ENCODE data around the gene TPP2.

Gene TPP2

DNA sequence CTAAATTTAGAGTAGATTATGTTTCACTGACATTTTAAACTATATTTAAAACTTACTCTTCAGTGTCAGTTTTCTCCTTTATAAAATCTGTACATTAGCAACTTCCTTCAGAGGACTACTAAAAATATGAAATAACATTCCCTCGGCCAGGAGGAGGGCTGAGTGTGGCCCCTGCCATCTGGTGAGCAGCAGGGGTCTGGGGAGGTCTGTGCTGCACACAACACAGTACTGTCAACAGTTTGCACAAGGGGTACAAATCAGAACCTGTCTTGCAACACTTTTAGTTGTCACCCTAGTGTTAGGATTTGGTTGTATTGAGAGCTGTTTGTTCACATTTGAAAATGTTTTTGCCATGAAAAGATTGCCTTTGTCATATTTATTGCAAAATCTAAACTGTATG, 48.9 kb downstream of the TPP2 start:
- H3K36me3 ChIP-seq (ENCODE audit: insufficient read depth, low read length): peaks cover 94% of the 10 kb centered on the region
- H3K4me1 ChIP-seq (ENCODE audit: insufficient read depth, low read length): no peaks in the 10 kb centered on the region
- H3K27me3 ChIP-seq (ENCODE audit: insufficient read depth, low read length): no peaks in the 10 kb centered on the region
- H3K9me3 ChIP-seq (ENCODE audit: low read length): no peaks in the 10 kb centered on the region
- no peak overlapping the region for H3K4me3 ChIP-seq (ENCODE audit: low read length)
- H2AFZ ChIP-seq (ENCODE audit: low read depth, low read length): no peak overlapping the region

GRCh38 chr13:102648046-102648445, 51.3 kb downstream of the TPP2 start:
- H3K27me3 ChIP-seq (ENCODE audit: insufficient read depth, low read length): no peaks in the 10 kb centered on the region
- H3K4me1 ChIP-seq (ENCODE audit: insufficient read depth, low read length): no peaks in the 10 kb centered on the region
- no peak overlapping the region for H2AFZ ChIP-seq (ENCODE audit: low read depth, low read length)
- no peak overlapping the region for H3K4me3 ChIP-seq (ENCODE audit: low read length)
- H3K36me3 ChIP-seq (ENCODE audit: insufficient read depth, low read length): peaks cover 87% of the 10 kb centered on the region
- no peaks in the 10 kb centered on the region for H3K9me3 ChIP-seq (ENCODE audit: low read length)

- no peaks in the 10 kb centered on the region for H3K9me3 ChIP-seq (ENCODE audit: low read length)
- H2AFZ ChIP-seq (ENCODE audit: low read depth, low read length): no peak overlapping the region
- H3K27me3 ChIP-seq (ENCODE audit: insufficient read depth, low read length): no peaks in the 10 kb centered on the region
- no peaks in the 10 kb centered on the region for H3K4me1 ChIP-seq (ENCODE audit: insufficient read depth, low read length)
- peaks cover 84% of the 10 kb centered on the region for H3K36me3 ChIP-seq (ENCODE audit: insufficient read depth, low read length)
- no peak overlapping the region for H3K4me3 ChIP-seq (ENCODE audit: low read length)
Observed at GRCh38 chr13:102650444-102650843, 53.7 kb downstream of the TPP2 start.

DNA sequence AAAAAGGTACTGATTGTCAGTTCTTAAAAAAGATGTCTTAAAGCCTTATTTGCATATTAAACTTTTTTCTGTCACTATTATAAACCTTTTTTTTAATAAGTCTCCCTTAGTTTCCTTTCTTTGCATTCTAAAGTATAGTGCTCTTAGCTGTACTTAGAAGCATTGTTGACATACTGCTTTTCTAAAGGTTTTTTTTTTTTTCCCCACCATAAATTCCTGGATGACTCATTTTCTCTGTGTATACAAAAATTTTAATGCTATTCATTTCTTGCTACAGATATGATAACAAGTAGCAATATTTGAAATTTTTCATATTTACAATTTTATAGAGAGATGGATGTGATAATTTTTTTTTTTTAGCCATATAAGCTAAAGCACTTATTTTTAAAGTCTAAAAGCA, 54.6 kb downstream of the TPP2 start:
- Histone ChIP-seq H3K4me3 (ENCODE audit: low read length) (no peak overlapping the region), H3K27me3 (ENCODE audit: insufficient read depth, low read length) (no peaks in the 10 kb centered on the region), H3K36me3 (ENCODE audit: insufficient read depth, low read length) (peaks cover 84% of the 10 kb centered on the region), H2AFZ (ENCODE audit: low read depth, low read length) (no peak overlapping the region), H3K4me1 (ENCODE audit: insufficient read depth, low read length) (no peaks in the 10 kb centered on the region), H3K9me3 (ENCODE audit: low read length) (peaks cover under 1% of the 10 kb centered on the region)

DNA sequence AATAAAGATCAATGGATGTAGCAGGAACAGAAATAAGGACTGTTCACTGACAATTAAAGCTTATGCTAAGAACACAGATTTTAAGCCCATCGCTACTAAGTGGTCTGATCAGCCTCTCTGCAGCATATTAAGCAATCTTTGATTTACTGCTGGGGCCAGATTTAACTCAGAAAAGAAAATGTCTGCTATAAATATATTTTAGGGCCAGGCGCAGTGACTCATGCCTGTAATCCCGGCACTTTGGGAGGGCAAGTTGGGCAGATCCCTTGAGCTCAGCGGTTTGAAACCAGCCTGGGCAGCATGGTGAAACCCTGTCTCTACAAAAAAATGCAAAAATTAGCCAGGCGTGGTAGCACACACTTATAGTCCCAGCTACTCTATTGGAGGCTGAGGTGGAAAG, 55.1 kb downstream of the TPP2 start:
- H3K27me3 ChIP-seq (ENCODE audit: insufficient read depth, low read length): no peaks in the 10 kb centered on the region
- no peak overlapping the region for H3K4me3 ChIP-seq (ENCODE audit: low read length)
- peaks cover 84% of the 10 kb centered on the region for H3K36me3 ChIP-seq (ENCODE audit: insufficient read depth, low read length)
- no peak overlapping the region for H2AFZ ChIP-seq (ENCODE audit: low read depth, low read length)
- peaks cover 1% of the 10 kb centered on the region for H3K9me3 ChIP-seq (ENCODE audit: low read length)
- H3K4me1 ChIP-seq (ENCODE audit: insufficient read depth, low read length): no peaks in the 10 kb centered on the region

- Histone ChIP-seq H3K27me3 (ENCODE audit: insufficient read depth, low read length) (no peaks in the 10 kb centered on the region), H2AFZ (ENCODE audit: low read depth, low read length) (no peak overlapping the region), H3K36me3 (ENCODE audit: insufficient read depth, low read length) (peaks cover 71% of the 10 kb centered on the region), H3K9me3 (ENCODE audit: low read length) (peaks cover 14% of the 10 kb centered on the region), H3K4me1 (ENCODE audit: insufficient read depth, low read length) (no peaks in the 10 kb centered on the region), H3K4me3 (ENCODE audit: low read length) (no peak overlapping the region)
Observed at GRCh38 chr13:102654756-102655155, 58.0 kb downstream of the TPP2 start.

DNA sequence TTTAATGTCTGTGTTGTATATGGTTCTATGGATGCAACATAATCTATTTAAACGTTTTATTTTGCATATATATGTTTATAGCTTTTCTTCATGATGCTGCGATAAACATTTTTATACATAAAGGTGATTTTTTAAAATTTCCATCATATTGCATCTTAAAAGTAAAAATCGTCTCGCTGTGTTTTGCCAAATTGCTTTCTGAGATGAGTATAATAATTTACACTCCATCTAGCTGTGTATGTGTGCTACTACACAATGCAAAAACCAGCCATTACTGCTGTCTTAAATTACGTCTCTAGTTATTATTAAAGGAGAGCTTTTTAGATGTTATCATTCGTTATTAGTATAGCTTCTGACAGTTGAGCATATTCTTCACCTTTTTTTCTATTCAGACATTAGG, 60.8 kb downstream of the TPP2 start:
- no peaks in the 10 kb centered on the region for H3K4me1 ChIP-seq (ENCODE audit: insufficient read depth, low read length)
- H2AFZ ChIP-seq (ENCODE audit: low read depth, low read length): no peak overlapping the region
- no peaks in the 10 kb centered on the region for H3K27me3 ChIP-seq (ENCODE audit: insufficient read depth, low read length)
- peaks cover 66% of the 10 kb centered on the region for H3K36me3 ChIP-seq (ENCODE audit: insufficient read depth, low read length)
- H3K4me3 ChIP-seq (ENCODE audit: low read length): no peak overlapping the region
- peaks cover 14% of the 10 kb centered on the region for H3K9me3 ChIP-seq (ENCODE audit: low read length)

- H2AFZ ChIP-seq (ENCODE audit: low read depth, low read length): no peak overlapping the region
- no peak overlapping the region for H3K4me3 ChIP-seq (ENCODE audit: low read length)
- H3K9me3 ChIP-seq (ENCODE audit: low read length): peaks cover 14% of the 10 kb centered on the region
- no peaks in the 10 kb centered on the region for H3K4me1 ChIP-seq (ENCODE audit: insufficient read depth, low read length)
- H3K36me3 ChIP-seq (ENCODE audit: insufficient read depth, low read length): peaks cover 60% of the 10 kb centered on the region
- no peaks in the 10 kb centered on the region for H3K27me3 ChIP-seq (ENCODE audit: insufficient read depth, low read length)
Observed at GRCh38 chr13:102658660-102659059, 61.9 kb downstream of the TPP2 start.

DNA sequence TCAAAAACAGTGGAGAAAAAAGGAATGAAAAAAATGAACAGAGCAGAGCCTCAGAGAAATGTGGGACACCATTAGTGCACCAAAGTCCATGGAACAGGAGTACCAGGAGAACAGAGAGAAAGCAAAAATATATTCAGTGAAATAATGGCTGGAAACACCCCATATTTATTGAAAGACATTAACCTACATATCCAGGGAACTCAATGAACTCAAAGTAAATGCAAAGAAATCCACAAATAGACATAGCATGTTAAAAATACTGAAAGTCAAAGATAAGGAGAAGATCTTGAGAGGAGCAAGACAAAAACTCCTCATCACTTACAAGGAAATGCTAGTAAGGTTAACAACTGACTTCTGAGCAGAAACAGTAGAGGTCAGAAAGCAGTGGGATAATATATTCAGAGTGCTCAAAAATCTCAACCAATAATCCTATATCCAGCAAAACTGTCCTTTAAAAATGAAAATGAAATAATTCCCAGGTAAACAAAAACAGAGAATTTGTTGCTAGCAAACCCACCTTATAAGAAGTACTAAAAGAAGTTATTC, 62.5 kb downstream of the TPP2 start:
- Histone ChIP-seq H2AFZ (ENCODE audit: low read depth, low read length) (no peak overlapping the region), H3K36me3 (ENCODE audit: insufficient read depth, low read length) (peaks cover 62% of the 10 kb centered on the region), H3K4me3 (ENCODE audit: low read length) (no peak overlapping the region), H3K4me1 (ENCODE audit: insufficient read depth, low read length) (no peaks in the 10 kb centered on the region), H3K27me3 (ENCODE audit: insufficient read depth, low read length) (no peaks in the 10 kb centered on the region), H3K9me3 (ENCODE audit: low read length) (peaks cover 14% of the 10 kb centered on the region)

- peaks cover 75% of the 10 kb centered on the region for H3K36me3 ChIP-seq (ENCODE audit: insufficient read depth, low read length)
Observed at GRCh38 chr13:102667023-102667422, 70.2 kb downstream of the TPP2 start.

GRCh38 chr13:102667911-102668310, 71.1 kb downstream of the TPP2 start:
- H3K4me3 ChIP-seq (ENCODE audit: low read length): no peak overlapping the region
- no peaks in the 10 kb centered on the region for H3K27me3 ChIP-seq (ENCODE audit: insufficient read depth, low read length)
- no peak overlapping the region for H2AFZ ChIP-seq (ENCODE audit: low read depth, low read length)
- no peaks in the 10 kb centered on the region for H3K4me1 ChIP-seq (ENCODE audit: insufficient read depth, low read length)
- peaks cover 46% of the 10 kb centered on the region for H3K9me3 ChIP-seq (ENCODE audit: low read length)
- H3K36me3 ChIP-seq (ENCODE audit: insufficient read depth, low read length): peaks cover 83% of the 10 kb centered on the region

More at GRCh38 chr13:102667023-102667422, 70.2 kb downstream of the TPP2 start:
- Histone ChIP-seq H3K27me3 (ENCODE audit: insufficient read depth, low read length) (no peaks in the 10 kb centered on the region), H3K9me3 (ENCODE audit: low read length) (peaks cover 45% of the 10 kb centered on the region), H2AFZ (ENCODE audit: low read depth, low read length) (no peak overlapping the region), H3K4me3 (ENCODE audit: low read length) (no peak overlapping the region), H3K4me1 (ENCODE audit: insufficient read depth, low read length) (no peaks in the 10 kb centered on the region)

GRCh38 chr13:102670130-102670529, 73.3 kb downstream of the TPP2 start:
- Histone ChIP-seq H2AFZ (ENCODE audit: low read depth, low read length) (no peak overlapping the region), H3K9me3 (ENCODE audit: low read length) (peaks cover 46% of the 10 kb centered on the region), H3K4me1 (ENCODE audit: insufficient read depth, low read length) (no peaks in the 10 kb centered on the region), H3K4me3 (ENCODE audit: low read length) (no peak overlapping the region), H3K36me3 (ENCODE audit: insufficient read depth, low read length) (peaks cover 83% of the 10 kb centered on the region), H3K27me3 (ENCODE audit: insufficient read depth, low read length) (no peaks in the 10 kb centered on the region)

DNA sequence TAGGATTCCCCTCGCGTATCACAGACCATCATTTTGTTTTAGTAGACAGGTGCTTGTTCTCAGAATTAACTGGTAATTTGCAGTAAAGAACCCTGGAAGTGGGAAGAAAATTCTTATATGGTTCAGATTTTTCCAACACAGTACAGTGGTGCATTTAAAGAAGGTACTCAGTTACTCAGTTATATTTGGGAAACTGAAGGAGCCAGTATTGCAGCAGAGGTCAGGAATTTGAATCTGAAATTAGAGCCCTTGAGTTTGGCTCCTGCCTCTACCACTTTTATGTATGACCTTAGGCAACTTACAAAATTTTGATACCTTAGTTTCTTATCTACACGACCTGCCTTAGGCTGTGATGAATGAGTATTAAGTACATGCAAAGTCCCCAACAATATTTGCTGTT, 78.3 kb downstream of the TPP2 start:
- H3K36me3 ChIP-seq (ENCODE audit: insufficient read depth, low read length): peaks cover 83% of the 10 kb centered on the region

DNA sequence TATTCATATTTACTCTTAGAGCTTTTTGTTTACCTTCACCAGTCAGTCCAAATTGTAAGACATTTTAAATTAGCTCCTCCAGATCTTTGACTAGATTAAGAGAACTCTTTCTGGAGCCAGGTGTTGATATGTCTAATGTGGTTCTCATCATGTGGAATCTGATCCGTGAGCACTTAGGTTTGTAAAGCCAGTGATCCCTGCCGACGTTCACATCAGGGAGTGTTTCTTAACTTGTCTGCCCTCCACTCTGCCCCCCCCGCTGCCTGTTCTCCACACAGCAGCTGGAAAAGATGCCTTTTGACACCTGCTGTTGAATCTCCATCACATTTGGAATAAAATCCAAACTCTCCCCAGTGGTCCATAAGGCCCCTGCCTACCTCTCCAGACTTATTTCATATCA, 80.3 kb downstream of the TPP2 start:
- Histone ChIP-seq H3K36me3 (ENCODE audit: insufficient read depth, low read length) (peaks cover 72% of the 10 kb centered on the region), H2AFZ (ENCODE audit: low read depth, low read length) (no peak overlapping the region), H3K9me3 (ENCODE audit: low read length) (peaks cover under 1% of the 10 kb centered on the region), H3K4me1 (ENCODE audit: insufficient read depth, low read length) (no peaks in the 10 kb centered on the region), H3K27me3 (ENCODE audit: insufficient read depth, low read length) (no peaks in the 10 kb centered on the region), H3K4me3 (ENCODE audit: low read length) (no peak overlapping the region)

More for the DNA sequence above, 78.3 kb downstream of the TPP2 start:
- no peak overlapping the region for H2AFZ ChIP-seq (ENCODE audit: low read depth, low read length)
- peaks cover 10% of the 10 kb centered on the region for H3K9me3 ChIP-seq (ENCODE audit: low read length)
- H3K4me3 ChIP-seq (ENCODE audit: low read length): no peak overlapping the region
- H3K27me3 ChIP-seq (ENCODE audit: insufficient read depth, low read length): no peaks in the 10 kb centered on the region
- H3K4me1 ChIP-seq (ENCODE audit: insufficient read depth, low read length): no peaks in the 10 kb centered on the region

Measured in neuron (in vitro differentiated cells).